Keratinocyte (primary cell): ENCODE measurements around the gene AFTPH.

Source experiments
- CTCF ChIP-seq, 3 experiments: IDR thresholded peaks in 1 of 3; conservative IDR thresholded peaks in 1 of 3; optimal IDR thresholded peaks in 1 of 3; 2 replicates in 2 of 3; 3 replicates in 1 of 3; pipeline versions ENCODE3 to v1.5.1; 2011; ENCODE audit warnings: low read length in 3 of 3, mild to moderate bottlenecking in 3 of 3, moderate library complexity in 2 of 3, control low read depth in 1 of 3, inconsistent platforms in 1 of 3; ENCODE audit not compliant: insufficient read depth in 2 of 3; ENCODE audit errors: extremely low read depth in 1 of 3
- EZH2 ChIP-seq: IDR thresholded peaks from one replicate; pipeline ENCODE4 v1.6.1; 2012; ENCODE audit warnings: inconsistent platforms, mild to moderate bottlenecking, low read length, moderate library complexity

DNA sequence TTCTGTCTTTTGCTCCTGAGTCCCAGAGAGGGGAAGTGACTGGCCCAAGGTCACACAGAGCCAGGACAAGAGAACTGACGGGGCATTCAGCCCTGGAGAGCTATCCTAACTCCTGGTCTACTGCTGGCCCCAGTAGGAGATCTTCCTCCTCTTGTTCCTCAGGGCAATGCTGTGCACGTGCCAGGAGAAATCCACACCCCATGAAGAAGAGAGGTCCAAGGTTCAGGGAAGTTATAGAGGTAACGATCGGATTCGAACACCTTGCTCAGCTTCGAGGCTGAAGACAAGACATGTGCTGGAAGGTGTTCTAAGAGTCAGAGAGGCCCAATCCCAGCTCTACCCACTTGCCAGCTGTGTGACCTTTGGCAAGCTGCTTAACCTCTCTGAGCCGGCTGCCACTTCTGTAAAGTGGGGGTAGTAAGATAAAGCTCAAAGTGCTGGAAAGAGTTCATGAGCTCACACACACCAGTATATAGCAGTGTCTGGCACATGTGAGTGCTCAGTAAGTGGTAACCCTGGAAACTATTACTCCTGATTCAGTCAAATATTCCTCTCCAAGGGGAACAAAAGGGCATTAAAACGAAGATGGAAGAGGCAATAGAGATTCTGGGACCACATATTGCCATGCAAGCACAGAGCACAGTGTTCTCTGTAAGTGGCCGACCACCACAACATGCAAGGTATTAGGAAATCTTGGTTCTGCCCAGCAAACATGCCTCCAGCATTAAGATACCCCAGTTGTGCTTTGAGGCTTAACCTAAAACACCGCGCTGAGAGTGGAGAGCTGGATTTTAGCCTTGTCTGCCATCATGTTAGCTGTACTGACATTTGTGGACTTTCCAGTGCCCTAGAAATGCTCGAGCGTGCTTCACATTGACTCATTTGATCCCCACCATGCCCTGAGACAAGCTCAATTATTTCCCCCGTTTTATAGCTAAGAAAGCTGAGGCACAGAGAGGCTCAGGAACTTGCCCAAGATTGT lies 104.0 kb downstream of the AFTPH start:
- TF ChIP-seq CTCF (optimal IDR thresholded peaks at IDR 0.05 in 1 of 3, IDR thresholded peaks at IDR 0.05 in 1 of 3, conservative IDR thresholded peaks at IDR 0.05 in 1 of 3; ENCODE audit: extremely low read depth in 1 of 3, insufficient read depth in 2 of 3, low read length in 3 of 3) (no peak), EZH2 (no peak)
